HG03558 (cell line): ENCODE data around the gene MARS1.
"Not testable (repeated sequence)": the region's sequence is repeated elsewhere in the genome, so short reads cannot be mapped to it uniquely, and the experiment has no call there.

Source experiments
- ATAC-seq: cut with Tn5 transposase; IDR thresholded peaks from one replicate; pipeline ENCODE4 v1.9.1; 2021; ENCODE audit warnings: moderate number of reproducible peaks; ENCODE audit not compliant: unreplicated experiment; ENCODE audit errors: extremely low read depth

The MARS1 gene

GRCh38 chr12:57514720-57515407 lies 27.0 kb downstream of the MARS1 start:
- ATAC-seq, result no peak

DNA sequence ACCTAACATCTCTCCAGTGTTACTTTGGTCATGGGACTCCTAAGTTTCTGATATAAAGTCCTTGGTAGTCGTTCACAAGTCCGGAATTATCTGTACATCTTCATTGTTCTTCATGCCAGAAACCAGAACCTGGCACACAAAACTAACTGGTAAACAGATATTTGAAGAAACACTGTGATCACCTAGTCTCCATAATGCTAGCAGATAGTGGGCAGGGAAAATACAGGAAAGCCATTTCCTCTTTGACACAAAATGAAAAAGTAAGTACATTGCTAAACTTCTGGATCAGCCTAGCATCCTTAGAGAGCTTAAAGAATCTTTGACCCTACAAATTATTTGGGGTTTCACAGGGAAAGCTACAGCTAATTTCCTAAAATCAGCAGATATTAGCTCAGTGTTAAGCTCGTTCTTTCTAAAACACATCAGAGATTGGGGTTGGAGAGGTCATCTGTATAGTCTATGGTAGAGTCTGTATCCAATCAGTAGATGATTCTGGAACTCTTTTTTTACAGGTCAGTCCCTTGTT lies 27.6 kb downstream of the MARS1 start:
- no peak for ATAC-seq

GRCh38 chr12:57515934-57516541 lies 28.2 kb downstream of the MARS1 start:
- ATAC-seq, result no peak

DNA sequence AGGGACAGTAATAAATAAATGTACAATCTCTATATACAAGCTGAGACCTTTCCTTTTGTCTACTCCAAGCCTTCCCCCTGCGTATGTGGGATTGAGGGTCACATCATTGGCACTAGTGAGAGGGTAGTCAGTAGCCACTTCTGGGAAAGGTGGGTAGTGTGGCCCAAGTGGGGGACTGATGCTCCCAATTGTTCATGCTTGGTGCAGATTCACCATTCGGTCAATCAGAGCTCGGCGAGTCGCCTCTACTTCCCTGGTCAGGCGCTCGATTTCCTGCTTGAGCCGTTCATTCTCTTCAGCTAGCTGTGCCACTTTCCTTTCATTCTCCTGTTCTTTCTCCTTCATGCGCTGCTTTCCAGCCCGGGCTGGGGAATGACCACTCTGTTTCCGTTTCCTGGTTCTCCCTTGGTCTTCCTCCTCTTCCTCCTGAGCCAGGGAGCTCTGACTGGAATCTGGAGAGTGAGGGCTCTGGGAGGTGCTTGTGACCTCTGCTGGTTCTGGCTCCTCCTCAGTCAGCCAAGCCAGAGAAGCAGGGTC lies 28.8 kb downstream of the MARS1 start:
- ATAC-seq, result no peak

GRCh38 chr12:57517187-57517586 lies 29.3 kb downstream of the MARS1 start:
- ATAC-seq, result no peak

GRCh38 chr12:57517718-57518117 lies 29.9 kb downstream of the MARS1 start:
- ATAC-seq, result not testable (repeated sequence)

- ATAC-seq, result no peak
Measured at GRCh38 chr12:57518176-57518919, 30.5 kb downstream of the MARS1 start.

DNA sequence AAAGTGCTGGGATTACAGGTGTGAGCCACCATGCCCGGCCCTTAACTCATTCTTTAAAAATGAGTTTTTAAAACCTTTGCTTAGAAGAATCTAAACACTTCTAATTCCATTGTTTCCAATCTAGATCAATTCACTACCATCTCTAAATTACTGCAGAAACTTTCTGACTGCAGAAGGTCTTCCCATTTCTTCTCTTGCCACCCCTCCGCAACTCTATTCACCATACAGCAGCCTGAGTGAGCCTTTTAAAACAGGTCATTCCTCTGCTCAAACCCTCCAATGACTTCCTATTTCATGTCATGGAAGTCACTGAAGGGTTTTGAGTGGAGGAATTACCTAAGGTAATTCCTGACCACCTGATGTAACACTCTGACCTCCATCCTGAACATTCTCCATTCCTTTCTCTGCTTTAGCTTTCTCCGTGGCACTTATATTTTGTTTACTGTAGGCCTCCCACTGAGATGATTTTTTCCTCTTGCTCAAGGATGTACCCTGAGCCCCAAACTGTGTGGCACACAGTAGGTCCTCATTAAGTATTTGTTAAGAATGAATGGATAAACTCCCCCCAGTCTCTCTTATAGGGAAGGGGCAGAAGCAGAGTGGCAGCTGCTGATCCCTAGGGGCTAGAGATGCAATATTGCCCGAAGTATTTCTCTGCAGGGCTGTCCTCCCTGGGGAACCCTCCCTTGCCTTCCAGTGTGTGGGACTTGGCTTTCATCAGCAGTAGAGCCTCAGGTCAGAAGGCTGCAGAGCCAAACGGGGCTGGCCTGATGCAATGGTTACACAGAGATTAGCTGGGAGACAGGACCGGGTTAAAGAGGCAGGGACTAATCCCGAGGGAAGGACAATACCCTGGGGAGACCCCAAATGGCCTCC lies 31.3 kb downstream of the MARS1 start:
- ATAC-seq, result no peak

GRCh38 chr12:57519796-57520052 lies 31.9 kb downstream of the MARS1 start:
- ATAC-seq, result no peak

GRCh38 chr12:57520053-57520818 lies 32.4 kb downstream of the MARS1 start, which contains the start of gene DDIT3:
TSS of gene DDIT3 (minus strand) at chr12:57520514. CDS start at chr12:57517406, 3,108 bp downstream.
- ATAC-seq, result peak; percentile 45

DNA sequence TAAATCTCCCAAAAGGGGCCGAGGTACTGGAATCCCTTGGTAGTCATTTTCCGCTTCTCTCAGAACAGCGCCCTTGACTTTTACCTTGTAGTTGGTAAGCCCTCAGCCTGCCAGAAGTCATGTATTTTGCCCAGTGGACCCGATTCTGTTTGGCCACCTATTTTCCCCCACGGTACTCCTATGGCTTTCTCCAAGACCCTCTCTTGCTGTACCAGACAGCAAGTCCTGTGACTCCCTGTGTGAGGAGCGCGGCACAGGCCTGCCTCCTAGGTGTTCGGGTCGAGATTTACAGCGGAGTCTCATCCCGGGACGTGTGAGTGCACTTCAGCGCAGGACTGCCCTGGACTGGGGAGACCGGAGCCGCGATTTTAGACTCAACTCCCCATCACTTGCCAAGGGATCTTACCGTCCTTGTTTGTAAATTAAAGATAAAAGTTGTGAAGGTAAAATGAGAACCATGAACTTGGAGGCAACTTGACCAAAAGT lies 33.7 kb downstream of the MARS1 start:
- no peak for ATAC-seq

- peak; percentile 32 for ATAC-seq
Measured at GRCh38 chr12:57522011-57522886, 34.4 kb downstream of the MARS1 start, which contains the start of gene MBD6. TSS of gene MBD6 (plus strand) at chr12:57522824. CDS start at chr12:57524304, 1,480 bp downstream.

DNA sequence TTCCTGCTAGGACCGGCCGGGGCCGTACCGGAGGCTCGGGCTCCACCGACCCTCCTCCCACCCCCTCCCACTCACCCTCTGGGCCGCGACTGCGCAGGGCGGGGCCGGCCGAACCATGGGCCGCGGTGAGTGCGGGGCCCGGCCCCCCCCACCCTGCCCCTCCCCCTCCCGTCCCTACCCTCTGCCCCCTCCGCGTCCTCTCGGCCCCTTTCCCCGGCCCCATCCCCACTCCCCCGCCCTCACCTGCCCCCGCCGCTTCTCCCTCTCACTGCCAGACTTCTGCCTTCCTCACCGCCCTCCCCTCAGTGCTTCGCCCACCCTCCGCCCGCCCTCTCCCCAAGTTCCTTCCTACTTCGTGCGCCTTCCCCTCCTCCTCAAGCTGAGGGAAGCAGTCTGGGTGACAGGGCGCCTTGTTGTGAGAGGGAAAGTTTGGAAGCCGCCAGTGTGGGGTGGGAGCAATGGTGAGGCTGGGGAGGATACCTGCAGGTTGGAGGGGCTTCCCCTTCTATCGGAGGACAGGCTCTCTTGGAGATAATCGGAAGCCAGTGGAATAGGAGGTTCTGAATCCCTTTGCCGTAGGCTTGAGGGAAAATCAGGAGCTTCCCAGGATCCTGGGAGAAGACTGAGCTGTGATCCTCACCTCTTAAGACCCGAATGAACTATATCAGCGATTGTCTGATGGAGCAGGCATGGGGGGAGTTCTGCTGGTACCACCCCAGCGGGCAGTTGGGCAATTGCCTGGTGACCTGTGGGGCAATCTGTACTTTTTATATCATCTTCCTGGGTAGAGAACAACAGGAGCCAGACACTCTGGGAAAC lies 35.2 kb downstream of the MARS1 start:
- ATAC-seq, result no peak

DNA sequence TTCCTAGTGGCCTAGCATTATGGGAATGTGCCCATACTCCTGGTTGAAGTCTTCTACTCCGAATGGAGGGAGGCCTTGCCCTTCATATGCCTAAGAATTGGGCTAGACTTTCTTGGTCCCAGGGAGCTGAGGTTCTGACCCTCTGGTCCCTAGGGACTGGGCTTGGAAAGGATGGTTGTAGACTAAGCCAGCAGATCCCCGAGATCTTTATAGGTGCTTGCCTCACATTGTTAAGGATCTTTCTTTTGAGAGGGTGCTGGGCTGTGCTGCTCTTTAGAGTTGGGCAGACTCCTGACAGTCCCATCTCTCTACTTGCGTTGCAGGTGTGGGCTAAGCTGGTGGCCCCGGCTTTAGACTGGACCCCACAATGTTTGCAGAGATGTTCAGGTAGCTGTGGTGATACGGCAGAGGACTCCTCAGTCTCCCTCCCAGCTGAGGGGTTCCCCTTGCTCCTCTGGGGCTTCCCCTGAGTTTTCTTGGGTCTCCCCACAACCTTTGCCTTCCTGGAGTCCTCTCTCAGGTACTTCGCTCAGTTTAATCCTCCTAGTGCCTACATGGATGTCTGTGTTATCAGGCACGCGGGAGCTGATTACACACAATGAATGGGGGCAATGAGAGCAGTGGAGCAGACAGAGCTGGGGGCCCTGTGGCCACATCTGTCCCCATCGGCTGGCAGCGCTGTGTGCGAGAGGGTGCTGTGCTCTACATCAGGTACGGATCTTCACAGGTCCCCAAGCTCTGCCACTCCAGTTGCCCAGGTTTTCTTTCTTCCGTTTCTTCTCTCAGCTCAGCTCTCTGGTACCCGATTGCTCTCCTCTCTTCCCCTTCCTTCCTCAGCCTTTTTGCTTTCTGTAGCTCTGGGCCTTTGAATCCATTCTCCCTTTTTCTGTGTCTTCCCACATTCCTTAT lies 36.1 kb downstream of the MARS1 start:
- ATAC-seq, result no peak

DNA sequence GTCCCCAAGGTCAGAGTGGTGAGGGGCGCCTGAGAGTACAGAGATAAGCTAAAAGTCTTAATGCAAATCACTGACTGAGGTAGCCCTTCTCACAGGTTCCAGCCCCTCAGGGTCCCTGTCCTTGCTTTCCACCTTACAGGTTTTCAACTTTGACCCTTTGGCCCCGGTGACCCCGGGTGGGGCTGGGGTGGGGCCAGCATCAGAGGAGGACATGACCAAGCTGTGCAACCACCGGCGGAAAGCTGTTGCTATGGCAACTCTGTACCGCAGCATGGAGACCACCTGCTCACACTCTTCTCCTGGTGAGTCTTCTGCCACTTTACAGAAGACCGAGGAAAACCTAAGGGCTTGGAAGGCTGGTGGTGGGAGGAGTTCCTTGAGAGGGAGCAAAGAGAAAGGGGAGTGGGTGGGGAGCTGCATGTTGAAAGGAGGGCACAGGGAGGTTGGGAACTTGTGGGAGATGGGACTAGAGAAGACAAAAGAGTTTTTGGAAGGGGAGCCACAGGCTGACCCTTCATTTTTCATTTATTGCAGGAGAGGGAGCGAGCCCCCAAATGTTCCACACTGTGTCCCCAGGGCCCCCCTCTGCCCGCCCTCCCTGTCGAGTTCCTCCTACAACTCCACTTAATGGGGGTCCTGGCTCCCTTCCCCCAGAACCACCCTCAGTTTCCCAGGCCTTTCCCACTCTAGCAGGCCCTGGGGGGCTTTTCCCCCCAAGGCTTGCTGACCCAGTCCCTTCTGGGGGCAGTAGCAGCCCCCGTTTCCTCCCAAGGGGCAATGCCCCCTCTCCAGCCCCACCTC lies 37.1 kb downstream of the MARS1 start:
- ATAC-seq, result no peak
